HCT116 (cell line): ENCODE results near the gene RPTOR. TPM values are rescaled to one million over a fixed set of nuclear protein-coding genes. Genes with fewer than 3 reads are reported as not detected.

Experiments used
- ATAC-seq: fragments of 200-7000 bp; cut with Tn5 transposase; 2 replicates; pipeline ENCODE4 v1.9.1; 2020; ENCODE audit warnings: mild to moderate bottlenecking, moderate library complexity
- BruUV-seq: library from RNA; stranded (reverse); fragments of 400-500 nt; replicated peaks from 2 replicates; lab custom pipeline; 2021; lab: Mats Ljungman, UMichigan
- CTCF ChIA-PET: fragments of 300-600 bp; sonication (Branson Sonifier 250); formaldehyde crosslinking; loops from one replicate; lab custom pipeline; 2021; ENCODE audit warnings: antibody characterized with exemption; lab: Charles Lee
- POLR2A ChIA-PET: fragments of 300-600, 350-600 bp; sonication (Branson Sonifier 250); formaldehyde crosslinking; loops from one replicate; lab custom pipeline; 2021; ENCODE audit warnings: antibody characterized with exemption; lab: Charles Lee
- RAD21 ChIA-PET, 2 experiments: fragments of 300-600 bp; sonication (Branson Sonifier 250); formaldehyde crosslinking; loops; one replicate each; lab custom pipeline; 2023; ENCODE audit warnings: low total read pairs in 2 of 2; ENCODE audit not compliant: uncharacterized antibody in 2 of 2, unreplicated experiment in 2 of 2, low non-redundant PET in 1 of 2; lab: Charles Lee
- DNase-seq: peaks from one replicate; pipeline ENCODE4 v3.0.0-alpha.2; 2010; ENCODE audit warnings: low read depth, low spot score
- H2AFZ ChIP-seq: fragments of 200-600 bp; shearing (Covaris generic), sonication (generic); 2 replicates; pipeline ENCODE4 v1.6.1; 2017; ENCODE audit warnings: low read depth, mixed run types, mixed read lengths, antibody characterized with exemption, low read length; ENCODE audit not compliant: poor library complexity, severe bottlenecking
- H3K27ac ChIP-seq: 2 replicates; pipeline ENCODE4 v1.5.1; 2012; ENCODE audit warnings: low read depth, low read length
- H3K27me3 ChIP-seq: fragments of 200-600 bp; sonication (generic); 2 replicates; pipeline ENCODE4 v1.6.1; 2016; ENCODE audit warnings: mixed run types, low read length, mixed read lengths; ENCODE audit not compliant: insufficient read depth
- H3K36me3 ChIP-seq, 2 experiments: fragments of 200-500 bp in 1 of 2; fragments of 200-600 bp in 1 of 2; sonication (Bioruptor generic) in 1 of 2; sonication (generic) in 1 of 2; 2 replicates each; pipeline versions ENCODE4 v1.5.1 to v1.6.1; 2014 to 2016; ENCODE audit warnings: low read length in 2 of 2, inconsistent platforms in 1 of 2, mixed read lengths in 1 of 2, mixed run types in 1 of 2; ENCODE audit not compliant: insufficient read depth in 2 of 2, control insufficient read depth in 1 of 2
- H3K4me1 ChIP-seq, 2 experiments: fragments of 200-600 bp in 1 of 2; sonication (generic) in 1 of 2; 2 replicates each; pipeline versions ENCODE4 v1.5.1 to v1.6.1; 2012 to 2017; ENCODE audit warnings: low read length in 2 of 2, inconsistent platforms in 1 of 2, mild to moderate bottlenecking in 1 of 2, mixed read lengths in 1 of 2, mixed run types in 1 of 2, moderate library complexity in 1 of 2; ENCODE audit not compliant: insufficient read depth in 2 of 2, control insufficient read depth in 1 of 2
- H3K4me2 ChIP-seq: fragments of 200-600 bp; sonication (generic); 2 replicates; pipeline ENCODE4 v1.6.1; 2017; ENCODE audit warnings: mixed run types, low read length, mixed read lengths
- H3K4me3 ChIP-seq, 2 experiments: fragments of 200-600 bp in 1 of 2; sonication (generic) in 1 of 2; replicated peaks in 1 of 2; 2 replicates each; pipeline ENCODE4 v1.5.1; 2011 to 2016; ENCODE audit warnings: low read length in 2 of 2, control low read depth in 1 of 2, low read depth in 1 of 2, mild to moderate bottlenecking in 1 of 2, mixed read lengths in 1 of 2, mixed run types in 1 of 2
- H3K79me2 ChIP-seq: fragments of 200-600 bp; sonication (generic); 2 replicates; pipeline ENCODE4 v1.6.1; 2017; ENCODE audit warnings: mild to moderate bottlenecking, mixed run types, low read length, moderate library complexity, mixed read lengths; ENCODE audit not compliant: insufficient read depth
- H3K9ac ChIP-seq: fragments of 200-600 bp; sonication (generic); 2 replicates; pipeline ENCODE4 v1.6.1; 2016; ENCODE audit warnings: low read length, mixed read lengths
- H3K9me2 ChIP-seq: fragments of 200-600 bp; sonication (generic), shearing (Covaris generic); 2 replicates; pipeline ENCODE4 v1.6.1; 2017; ENCODE audit warnings: mixed run types, mild to moderate bottlenecking, moderate library complexity; ENCODE audit not compliant: insufficient read depth
- H3K9me3 ChIP-seq, 2 experiments: fragments of 200-500 bp in 1 of 2; fragments of 200-600 bp in 1 of 2; sonication (Bioruptor generic) in 1 of 2; sonication (generic) in 1 of 2; 2 replicates each; pipeline ENCODE4 v1.6.1; 2014 to 2017; ENCODE audit warnings: low read length in 2 of 2, mixed read lengths in 2 of 2, inconsistent platforms in 1 of 2, low read depth in 1 of 2, mild to moderate bottlenecking in 1 of 2, mixed run types in 1 of 2, moderate library complexity in 1 of 2; ENCODE audit not compliant: control insufficient read depth in 1 of 2, insufficient read depth in 1 of 2
- H4K20me1 ChIP-seq: fragments of 200-600 bp; sonication (generic), shearing (Covaris generic); 2 replicates; pipeline ENCODE4 v1.6.1; 2017; ENCODE audit warnings: mixed run types, mild to moderate bottlenecking, moderate library complexity; ENCODE audit not compliant: insufficient read depth
- ATF3 ChIP-seq: IDR thresholded peaks from 2 replicates; pipeline ENCODE4 v1.6.1; 2012
- CEBPB ChIP-seq: IDR thresholded peaks from 2 replicates; pipeline ENCODE4 v1.6.1; 2012; ENCODE audit warnings: low read depth
- CTCF ChIP-seq, 3 experiments: fragments of 200-600 bp in 1 of 3; sonication (generic) in 1 of 3; IDR thresholded peaks in 2 of 3; conservative IDR thresholded peaks in 1 of 3; 2 replicates each; pipeline ENCODE4 v1.5.1; 2012 to 2017; ENCODE audit warnings: low read depth in 2 of 3, low read length in 2 of 3, antibody characterized with exemption in 1 of 3, borderline replicate concordance in 1 of 3, control low read depth in 1 of 3, mild to moderate bottlenecking in 1 of 3, mixed read lengths in 1 of 3, mixed run types in 1 of 3, moderate library complexity in 1 of 3; ENCODE audit not compliant: insufficient read depth in 1 of 3
- EGR1 ChIP-seq: IDR thresholded peaks from 2 replicates; pipeline ENCODE4 v1.6.1; 2012; ENCODE audit warnings: low read depth
- EZH2 ChIP-seq: fragments of 200-600 bp; sonication (generic); IDR thresholded peaks from 2 replicates; pipeline ENCODE4 v1.6.1; 2017; ENCODE audit warnings: antibody characterized with exemption, mixed run types
- EZH2phosphoT487 ChIP-seq: fragments of 200-600 bp; IDR thresholded peaks from 2 replicates; pipeline ENCODE4 v1.6.1; 2018; ENCODE audit warnings: antibody characterized with exemption, borderline replicate concordance
- MAX ChIP-seq: IDR thresholded peaks from 2 replicates; pipeline ENCODE4 v1.6.1; 2012
- POLR2A ChIP-seq: IDR thresholded peaks from 2 replicates; pipeline ENCODE4 v1.7.0; 2011; ENCODE audit warnings: borderline replicate concordance; ENCODE audit not compliant: insufficient read depth, insufficient read length; ENCODE audit errors: extremely low read depth
- RAD21 ChIP-seq: IDR thresholded peaks from 2 replicates; pipeline ENCODE4 v1.6.1; 2012; ENCODE audit warnings: low read depth, mild to moderate bottlenecking
- SP1 ChIP-seq: IDR thresholded peaks from 2 replicates; pipeline ENCODE4 v1.6.1; 2012; ENCODE audit warnings: low read depth
- YY1 ChIP-seq: IDR thresholded peaks from 2 replicates; pipeline ENCODE4 v1.6.1; 2011; ENCODE audit warnings: low read length, low read depth, moderate library complexity, mild to moderate bottlenecking; ENCODE audit not compliant: insufficient replicate concordance; ENCODE audit errors: extremely low read depth
- ZFX ChIP-seq: fragments of 450-650 bp; IDR thresholded peaks from 2 replicates; pipeline ENCODE4 v1.6.1; 2017
- ZNF274 ChIP-seq: fragments of 200-500 bp; sonication (Bioruptor generic); IDR thresholded peaks from 2 replicates; pipeline ENCODE4 v1.6.1; 2014; ENCODE audit warnings: mild to moderate bottlenecking, low read depth, low read length, inconsistent platforms
- intact Hi-C: fragments of 100-400 bp; cut with micrococcal nuclease; formaldehyde crosslinking; loops from 2 replicates; pipeline ENCODE4 v1.10.0; 2022
- total RNA-seq: library from RNA; stranded (reverse); gene quantifications from one replicate; pipeline ENCODE4 v1.2.1, GENCODE V29; 2021; ENCODE audit not compliant: unreplicated experiment

Gene RPTOR
- total RNA-seq, 1 experiment from 2014 or later: 69.5 TPM

GRCh38 chr17:80497726-80498241, 46.9 kb upstream of the RPTOR start:
- Histone ChIP-seq H3K4me3 (no peak overlapping the region), H3K4me1 (peaks cover 8 to 19% of the 10 kb centered on the region in 2 experiments), H3K27ac (no peak overlapping the region), H3K9me3 (no peaks in the 10 kb centered on the region), H3K36me3 (no peaks in the 10 kb centered on the region), H2AFZ (no peak overlapping the region), H4K20me1 (no peaks in the 10 kb centered on the region), H3K9me2 (no peaks in the 10 kb centered on the region), H3K9ac (no peak overlapping the region), H3K79me2 (no peaks in the 10 kb centered on the region), H3K27me3 (no peaks in the 10 kb centered on the region), H3K4me2 (no peak overlapping the region)
- ChIA-PET RAD21 (no interaction called here), POLR2A (interaction anchor here (1.4 kb wide), 1 partner anchor 47 kb away, joined by 3 read pairs; the partner anchor contains the start of gene RPTOR), CTCF (interaction anchor here (1.2 kb wide), 1 partner anchor 78 kb away, joined by 3 read pairs; no protein-coding TSS in a partner anchor)
- intact Hi-C loops: no loop called here
- BruUV-seq: no TSS peak
- no peak for DNase-seq
- ATAC-seq: no peak
- no peak for TF ChIP-seq EZH2phosphoT487
- no peak for TF ChIP-seq SP1
- no peak for TF ChIP-seq ZNF274
- no peak for TF ChIP-seq EZH2
- no peak for TF ChIP-seq ATF3

- Histone ChIP-seq H3K27me3 (no peaks in the 10 kb centered on the region), H3K4me1 (peaks cover 8 to 19% of the 10 kb centered on the region in 2 experiments), H3K36me3 (no peaks in the 10 kb centered on the region), H3K9ac (no peak overlapping the region), H3K4me3 (no peak overlapping the region), H3K9me2 (no peaks in the 10 kb centered on the region), H3K79me2 (no peaks in the 10 kb centered on the region), H3K4me2 (no peak overlapping the region), H4K20me1 (no peaks in the 10 kb centered on the region), H3K27ac (no peak overlapping the region), H3K9me3 (no peaks in the 10 kb centered on the region), H2AFZ (no peak overlapping the region)
- ChIA-PET CTCF (interaction anchor here (1.2 kb wide), 1 partner anchor 77 kb away, joined by 3 read pairs; no protein-coding TSS in a partner anchor), RAD21 (no interaction called here), POLR2A (interaction anchor here (1.4 kb wide), 1 partner anchor 46 kb away, joined by 3 read pairs; the partner anchor contains the start of gene RPTOR)
- no peak for TF ChIP-seq YY1
- TF ChIP-seq EZH2: no peak
- TF ChIP-seq ZNF274: no peak
- TF ChIP-seq CEBPB: no peak
- TF ChIP-seq ZFX: no peak
- TF ChIP-seq CTCF (IDR thresholded peaks at IDR 0.05 in 2 of 3, conservative IDR thresholded peaks at IDR 0.05 in 1 of 3; ENCODE audit: borderline replicate concordance in 1 of 3, insufficient read depth in 1 of 3, low read depth in 2 of 3, low read length in 2 of 3): no peak
- TF ChIP-seq RAD21: no peak
- TF ChIP-seq POLR2A: no peak
- no peak for TF ChIP-seq EGR1
- no peak for TF ChIP-seq MAX
- no peak for DNase-seq
- ATAC-seq: no peak
- intact Hi-C loops: no loop called here
- no TSS peak for BruUV-seq
Measured at GRCh38 chr17:80498242-80498919, 46.3 kb upstream of the RPTOR start.
